Body of pancreas (tissue), 4 donors: ENCODE measurements around the gene TSPYL1.

Experiments
- POLR2A ChIP-seq, 3 donors: fragments of 450-650 bp; IDR thresholded peaks; one replicate each; pipeline ENCODE4 v1.6.1; 2016; ENCODE audit warnings: antibody characterized with exemption in 3 of 3, mild to moderate bottlenecking in 2 of 3
- TF ChIP-seq, protein P1 (sequence below), 7 experiments: fragments of 450-650 bp in 4 of 7; fragments of 200-600 bp in 3 of 7; sonication (generic) in 3 of 7; IDR thresholded peaks; one replicate each; pipeline ENCODE4 v1.5.1; 2016 to 2019; ENCODE audit warnings: antibody characterized with exemption in 7 of 7

DNA sequence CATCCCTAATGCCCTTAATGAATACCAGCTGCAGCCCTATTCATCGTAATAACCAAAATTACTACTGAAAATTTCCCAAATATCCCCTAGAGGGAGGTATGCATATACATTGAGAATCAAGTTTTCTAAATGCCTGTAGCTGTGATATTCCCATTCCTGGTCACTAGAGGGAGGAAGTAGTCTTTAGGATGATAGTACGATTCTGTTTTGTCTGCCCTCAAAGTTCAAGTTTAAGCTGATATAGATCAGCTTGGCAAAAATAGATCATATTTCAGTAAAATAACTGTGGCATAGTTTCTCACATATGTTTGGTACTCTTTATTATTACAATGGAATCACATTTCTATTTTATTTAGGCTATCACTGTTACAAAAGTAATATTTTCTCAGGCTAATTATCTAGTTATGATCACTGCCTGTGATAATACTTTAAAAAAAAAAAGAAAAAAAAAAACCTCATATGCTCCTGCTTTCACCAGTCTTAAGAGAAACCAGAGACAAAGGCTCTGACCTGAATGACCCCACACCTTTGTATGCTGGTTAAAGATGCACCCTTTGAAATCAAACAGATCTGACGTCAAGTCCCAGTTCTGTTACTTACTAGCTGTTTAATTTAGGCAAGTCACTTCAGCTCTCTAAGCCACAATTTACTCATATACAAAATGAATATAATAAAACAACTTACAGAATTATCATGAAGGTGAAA, 11.0 kb downstream of the TSPYL1 start:
- TF ChIP-seq, protein P1, sequence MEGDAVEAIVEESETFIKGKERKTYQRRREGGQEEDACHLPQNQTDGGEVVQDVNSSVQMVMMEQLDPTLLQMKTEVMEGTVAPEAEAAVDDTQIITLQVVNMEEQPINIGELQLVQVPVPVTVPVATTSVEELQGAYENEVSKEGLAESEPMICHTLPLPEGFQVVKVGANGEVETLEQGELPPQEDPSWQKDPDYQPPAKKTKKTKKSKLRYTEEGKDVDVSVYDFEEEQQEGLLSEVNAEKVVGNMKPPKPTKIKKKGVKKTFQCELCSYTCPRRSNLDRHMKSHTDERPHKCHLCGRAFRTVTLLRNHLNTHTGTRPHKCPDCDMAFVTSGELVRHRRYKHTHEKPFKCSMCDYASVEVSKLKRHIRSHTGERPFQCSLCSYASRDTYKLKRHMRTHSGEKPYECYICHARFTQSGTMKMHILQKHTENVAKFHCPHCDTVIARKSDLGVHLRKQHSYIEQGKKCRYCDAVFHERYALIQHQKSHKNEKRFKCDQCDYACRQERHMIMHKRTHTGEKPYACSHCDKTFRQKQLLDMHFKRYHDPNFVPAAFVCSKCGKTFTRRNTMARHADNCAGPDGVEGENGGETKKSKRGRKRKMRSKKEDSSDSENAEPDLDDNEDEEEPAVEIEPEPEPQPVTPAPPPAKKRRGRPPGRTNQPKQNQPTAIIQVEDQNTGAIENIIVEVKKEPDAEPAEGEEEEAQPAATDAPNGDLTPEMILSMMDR (IDR thresholded peaks at IDR 0.05): peak; percentile 42 to 79 (median 67)
- TF ChIP-seq POLR2A (IDR thresholded peaks at IDR 0.05): no peak
